MM.1S (cell line): ENCODE data around the gene TMEM72.

Source experiments
- DNase-seq: peaks from one replicate; pipeline ENCODE4 v3.0.0-alpha.2; 2015
- H2AFZ ChIP-seq: fragments of 300-600 bp; sonication (generic); 2 replicates; pipeline ENCODE4 v1.6.0; 2016; ENCODE audit warnings: antibody characterized with exemption, low read length
- H3F3A ChIP-seq: fragments of 300-600 bp; sonication (generic); 2 replicates; pipeline ENCODE4 v1.6.1; 2016; ENCODE audit warnings: mild to moderate bottlenecking, antibody characterized with exemption, low read length, moderate library complexity, mixed read lengths; ENCODE audit not compliant: insufficient read depth
- H3K27ac ChIP-seq: fragments of 300-600 bp; sonication (generic); 2 replicates; pipeline ENCODE4 v1.5.1; 2016; ENCODE audit warnings: mild to moderate bottlenecking, low read length
- H3K27me3 ChIP-seq: fragments of 300-600 bp; sonication (generic); replicated peaks from 2 replicates; pipeline ENCODE4 v1.6.0; 2016; ENCODE audit warnings: low read length; ENCODE audit not compliant: insufficient read depth
- H3K36me3 ChIP-seq: fragments of 300-600 bp; sonication (generic); replicated peaks from 2 replicates; pipeline ENCODE4 v1.6.1; 2016; ENCODE audit warnings: mild to moderate bottlenecking, low read length, mixed read lengths; ENCODE audit not compliant: insufficient read depth
- H3K4me1 ChIP-seq: fragments of 300-600 bp; sonication (generic); 2 replicates; pipeline ENCODE4 v1.6.1; 2016; ENCODE audit warnings: low read length, mixed read lengths
- H3K4me2 ChIP-seq: fragments of 300-600 bp; sonication (generic); 2 replicates; pipeline ENCODE4 v1.6.0; 2016; ENCODE audit warnings: low read depth, low read length
- H3K4me3 ChIP-seq: fragments of 300-600 bp; sonication (generic); 2 replicates; pipeline ENCODE4 v1.5.1; 2016; ENCODE audit warnings: low read length, mixed read lengths
- H3K79me2 ChIP-seq: fragments of 300-600 bp; sonication (generic); 2 replicates; pipeline ENCODE4 v1.6.1; 2016; ENCODE audit warnings: mixed run types, low read length, mixed read lengths
- H3K9ac ChIP-seq: fragments of 300-600 bp; sonication (generic); 2 replicates; pipeline ENCODE4 v1.6.1; 2016; ENCODE audit warnings: low read length, mixed read lengths
- H3K9me2 ChIP-seq: fragments of 300-600 bp; sonication (generic); replicated peaks from 2 replicates; pipeline ENCODE4 v1.6.1; 2016; ENCODE audit warnings: mild to moderate bottlenecking, low read length, mixed read lengths; ENCODE audit not compliant: insufficient read depth
- H3K9me3 ChIP-seq: fragments of 300-600 bp; sonication (generic); replicated peaks from 2 replicates; pipeline ENCODE4 v1.6.1; 2016; ENCODE audit warnings: mild to moderate bottlenecking, low read length, mixed read lengths; ENCODE audit not compliant: insufficient read depth
- H4K20me1 ChIP-seq: fragments of 300-600 bp; sonication (generic); 2 replicates; pipeline ENCODE4 v1.6.1; 2016; ENCODE audit warnings: mild to moderate bottlenecking, low read length, moderate library complexity, mixed read lengths; ENCODE audit not compliant: insufficient read depth
- CTCF ChIP-seq: fragments of 300-600 bp; sonication (generic); IDR thresholded peaks from 2 replicates; pipeline ENCODE4 v1.5.1; 2016; ENCODE audit warnings: antibody characterized with exemption, low read length, mixed read lengths
- EZH2 ChIP-seq: fragments of 300-600 bp; sonication (generic); optimal IDR thresholded peaks from 2 replicates; pipeline ENCODE3; 2017; ENCODE audit warnings: low read depth, mild to moderate bottlenecking, antibody characterized with exemption, low read length, mixed read lengths
- EZH2phosphoT487 ChIP-seq: fragments of 300-600 bp; sonication (generic); IDR thresholded peaks from 2 replicates; pipeline ENCODE4 v1.6.1; 2018; ENCODE audit warnings: antibody characterized with exemption, low read length

The TMEM72 gene

GRCh38 chr10:44893604-44894468 is 17.3 kb upstream of the TMEM72 start:
- H3K4me1 ChIP-seq: peaks cover 49% of the 10 kb centered on the region
- no peaks in the 10 kb centered on the region for H3K27me3 ChIP-seq
- no peak overlapping the region for H3K9ac ChIP-seq
- TF ChIP-seq CTCF: no peak
- no peak for TF ChIP-seq EZH2
- no peak for TF ChIP-seq EZH2phosphoT487
- no peaks in the 10 kb centered on the region for H3K36me3 ChIP-seq
- no peak overlapping the region for H3K27ac ChIP-seq
- no peak overlapping the region for H3K4me2 ChIP-seq
- no peaks in the 10 kb centered on the region for H3K79me2 ChIP-seq
- no peaks in the 10 kb centered on the region for H4K20me1 ChIP-seq
- H3K9me2 ChIP-seq: no peaks in the 10 kb centered on the region
- peaks cover 26% of the 10 kb centered on the region for H3F3A ChIP-seq
- no peak overlapping the region for H3K4me3 ChIP-seq
- DNase-seq: peak; percentile 35
- no peaks in the 10 kb centered on the region for H3K9me3 ChIP-seq
- no peak overlapping the region for H2AFZ ChIP-seq

- no peak overlapping the region for H3K4me2 ChIP-seq
- H3K27ac ChIP-seq: no peak overlapping the region
- H3K27me3 ChIP-seq: no peaks in the 10 kb centered on the region
- no peaks in the 10 kb centered on the region for H3K36me3 ChIP-seq
- no peaks in the 10 kb centered on the region for H4K20me1 ChIP-seq
- DNase-seq: no peak
- H3K4me1 ChIP-seq: peaks cover 57% of the 10 kb centered on the region
- no peaks in the 10 kb centered on the region for H3K9me3 ChIP-seq
- no peaks in the 10 kb centered on the region for H3K79me2 ChIP-seq
- H3K9me2 ChIP-seq: no peaks in the 10 kb centered on the region
- peaks cover 26% of the 10 kb centered on the region for H3F3A ChIP-seq
- H3K9ac ChIP-seq: no peak overlapping the region
- TF ChIP-seq EZH2phosphoT487 (no peak), CTCF (no peak), EZH2 (no peak)
- H3K4me3 ChIP-seq: no peak overlapping the region
- no peak overlapping the region for H2AFZ ChIP-seq
Observed at GRCh38 chr10:44894691-44895090, 16.4 kb upstream of the TMEM72 start.

GRCh38 chr10:44895280-44895679 is 15.9 kb upstream of the TMEM72 start:
- no peak for TF ChIP-seq EZH2
- TF ChIP-seq EZH2phosphoT487: no peak
- TF ChIP-seq CTCF: no peak
- Histone ChIP-seq H3K4me2 (no peak overlapping the region), H3K36me3 (no peaks in the 10 kb centered on the region), H3K9ac (no peak overlapping the region; the same call in 1 of the 2 replicates), H3K27me3 (no peaks in the 10 kb centered on the region), H3K9me3 (no peaks in the 10 kb centered on the region), H3F3A (peaks cover 26% of the 10 kb centered on the region), H3K9me2 (no peaks in the 10 kb centered on the region), H3K4me1 (peaks cover 63% of the 10 kb centered on the region), H3K79me2 (no peaks in the 10 kb centered on the region), H3K27ac (peak overlapping the region; percentile 93; the same call in 1 of the 2 replicates), H2AFZ (peak overlapping the region; percentile 70; the same call in 1 of the 2 replicates), H3K4me3 (no peak overlapping the region), H4K20me1 (no peaks in the 10 kb centered on the region)
- DNase-seq: peak; percentile 19
